ENCODE measurements around the gene PACS2.

PACS2 gene

GRCh38 chr14:105349992-105350391 lies 35.4 kb downstream of the PACS2 start:
- H3K4me3 ChIP-seq = no peak overlapping the region
- H3K27ac ChIP-seq = no peak overlapping the region; a peak in 1 of 22 replicates
- no peak overlapping the region for H3K4me2 ChIP-seq
- no peak for TF ChIP-seq Cebpa-rat (IDR thresholded peaks at IDR 0.05)
- peaks cover 3 to 44% (median 16%) of the 10 kb centered on the region in 10 experiments; a peak in 18 of 20 replicates for H3K4me1 ChIP-seq
- H3K9ac ChIP-seq = no peak overlapping the region
- peaks cover 28 to 76% (median 51%) of the 10 kb centered on the region in 11 experiments; a peak in 18 of 22 replicates for H4K20me1 ChIP-seq
- H3K9me3 ChIP-seq (replicated peaks in 1 of 11) = peaks cover 0 to 10% (median 7%) of the 10 kb centered on the region in 11 experiments; a peak in 16 of 22 replicates
- H3K27me3 ChIP-seq = no peaks in the 10 kb centered on the region
- H3K36me3 ChIP-seq = peaks cover 0 to 36% (median 10%) of the 10 kb centered on the region in 11 experiments; a peak in 10 of 22 replicates

GRCh38 chr14:105350450-105351244 lies 36.1 kb downstream of the PACS2 start:
- Histone ChIP-seq H3K27ac (peak overlapping the region in 1 of 11 experiments; percentile 69; a peak in 1 of 22 replicates), H3K9ac (no peak overlapping the region), H3K4me3 (no peak overlapping the region), H4K20me1 (peaks cover 28 to 79% (median 51%) of the 10 kb centered on the region in 11 experiments; a peak in 18 of 22 replicates), H3K4me1 (peaks cover 3 to 42% (median 16%) of the 10 kb centered on the region in 10 experiments; a peak in 18 of 20 replicates), H3K9me3 (replicated peaks in 1 of 11) (peaks cover 0 to 3% (median under 1%) of the 10 kb centered on the region in 11 experiments; a peak in 6 of 22 replicates), H3K4me2 (no peak overlapping the region), H3K36me3 (peaks cover 0 to 43% (median 15%) of the 10 kb centered on the region in 11 experiments; a peak in 11 of 22 replicates), H3K27me3 (no peaks in the 10 kb centered on the region)
- no peak for TF ChIP-seq Cebpa-rat (IDR thresholded peaks at IDR 0.05)

GRCh38 chr14:105351410-105351809 lies 36.9 kb downstream of the PACS2 start:
- no peak overlapping the region for H3K4me3 ChIP-seq
- peak overlapping the region in 4 of 11 experiments; percentile 13 to 63 (median 60); a peak in 7 of 22 replicates for H3K9ac ChIP-seq
- no peaks in the 10 kb centered on the region for H3K27me3 ChIP-seq
- H3K9me3 ChIP-seq (replicated peaks in 1 of 11) = no peaks in the 10 kb centered on the region
- peaks cover 28 to 87% (median 48%) of the 10 kb centered on the region in 11 experiments; a peak in 18 of 22 replicates for H4K20me1 ChIP-seq
- no peak for TF ChIP-seq Cebpa-rat (IDR thresholded peaks at IDR 0.05)
- H3K4me1 ChIP-seq = peaks cover 3 to 39% (median 16%) of the 10 kb centered on the region in 10 experiments; a peak in 18 of 20 replicates
- H3K4me2 ChIP-seq = peak overlapping the region in 8 of 11 experiments; percentile 59 to 79 (median 68); a peak in 14 of 22 replicates
- H3K36me3 ChIP-seq = peaks cover 0 to 50% (median 15%) of the 10 kb centered on the region in 11 experiments; a peak in 11 of 22 replicates
- peak overlapping the region in 5 of 11 experiments; percentile 33 to 69 (median 62); a peak in 8 of 22 replicates for H3K27ac ChIP-seq

GRCh38 chr14:105351920-105352851 lies 37.6 kb downstream of the PACS2 start:
- peak overlapping the region in 5 of 11 experiments; percentile 13 to 63 (median 59); a peak in 7 of 22 replicates for H3K9ac ChIP-seq
- H3K9me3 ChIP-seq (replicated peaks in 1 of 11) = no peaks in the 10 kb centered on the region
- TF ChIP-seq Cebpa-rat (IDR thresholded peaks at IDR 0.05) = peak; percentile 65 to 99 (median 93); a peak in 20 of 22 replicates
- H3K4me2 ChIP-seq = peak overlapping the region; percentile 23 to 79 (median 62); a peak in 20 of 22 replicates
- H4K20me1 ChIP-seq = peaks cover 26 to 83% (median 45%) of the 10 kb centered on the region in 11 experiments; a peak in 18 of 22 replicates
- H3K4me3 ChIP-seq = no peak overlapping the region
- no peaks in the 10 kb centered on the region for H3K27me3 ChIP-seq
- peaks cover 3 to 35% (median 14%) of the 10 kb centered on the region in 10 experiments; a peak in 18 of 20 replicates for H3K4me1 ChIP-seq
- H3K27ac ChIP-seq = peak overlapping the region in 7 of 11 experiments; percentile 7 to 69 (median 33); a peak in 9 of 22 replicates
- H3K36me3 ChIP-seq = peaks cover 0 to 54% (median 15%) of the 10 kb centered on the region in 11 experiments; a peak in 11 of 22 replicates

DNA sequence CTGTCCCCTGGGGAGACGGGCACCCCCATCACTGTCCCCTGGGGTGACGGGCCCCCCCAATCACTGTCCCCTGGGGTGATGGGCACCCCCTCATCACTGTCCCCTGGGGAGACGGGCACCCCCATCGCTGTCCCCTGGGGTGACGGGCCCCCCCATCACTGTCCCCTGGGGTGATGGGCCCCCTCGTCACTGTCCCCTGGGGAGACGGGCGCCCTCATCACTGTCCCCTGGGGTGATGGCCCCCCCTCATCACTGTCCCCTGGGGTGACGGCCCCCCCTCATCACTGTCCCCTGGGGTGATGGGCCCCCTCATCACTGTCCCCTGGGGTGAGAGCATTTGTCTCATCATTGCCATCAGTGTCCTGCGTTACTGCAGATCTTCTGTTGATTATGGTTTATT lies 38.6 kb downstream of the PACS2 start:
- Histone ChIP-seq H3K27ac (peak overlapping the region in 1 of 11 experiments; percentile 48; a peak in 2 of 22 replicates), H3K9me3 (replicated peaks in 1 of 11) (no peaks in the 10 kb centered on the region), H3K4me1 (peaks cover 3 to 29% (median 13%) of the 10 kb centered on the region in 10 experiments; a peak in 18 of 20 replicates), H3K27me3 (no peaks in the 10 kb centered on the region), H3K4me2 (no peak overlapping the region), H3K4me3 (no peak overlapping the region), H3K36me3 (peaks cover 0 to 60% (median 15%) of the 10 kb centered on the region in 11 experiments; a peak in 11 of 22 replicates), H3K9ac (no peak overlapping the region), H4K20me1 (peaks cover 17 to 76% (median 37%) of the 10 kb centered on the region in 11 experiments; a peak in 17 of 22 replicates)
- TF ChIP-seq Cebpa-rat (IDR thresholded peaks at IDR 0.05) = no peak

DNA sequence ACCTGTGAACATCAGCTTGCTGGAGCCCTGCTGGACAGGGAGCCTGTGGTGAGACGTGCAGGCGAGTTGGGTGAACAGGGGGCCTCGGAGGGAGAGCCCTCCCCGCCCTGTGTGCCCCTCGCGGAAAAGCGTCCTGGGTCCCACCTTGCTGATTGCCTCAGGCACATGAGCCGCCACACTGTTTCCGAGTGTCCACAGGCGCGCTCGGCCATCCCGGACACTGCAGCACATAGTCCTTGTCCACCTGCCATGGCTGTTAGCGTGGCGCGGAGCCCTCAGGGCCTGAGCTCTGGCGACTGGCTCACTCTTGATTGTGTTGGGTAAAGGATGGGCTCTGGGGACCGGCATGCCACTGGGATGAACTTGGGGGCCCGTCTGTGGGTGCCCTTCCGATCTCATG lies 40.0 kb downstream of the PACS2 start:
- H3K27ac ChIP-seq = peak overlapping the region in 4 of 11 experiments; percentile 4 to 48 (median 28); a peak in 4 of 22 replicates
- H3K9me3 ChIP-seq (replicated peaks in 1 of 11) = no peaks in the 10 kb centered on the region
- no peak overlapping the region for H3K4me3 ChIP-seq
- no peak for TF ChIP-seq Cebpa-rat (IDR thresholded peaks at IDR 0.05)
- peaks cover 10 to 70% (median 26%) of the 10 kb centered on the region in 11 experiments; a peak in 17 of 22 replicates for H4K20me1 ChIP-seq
- peaks cover 3 to 26% (median 13%) of the 10 kb centered on the region in 10 experiments; a peak in 18 of 20 replicates for H3K4me1 ChIP-seq
- no peaks in the 10 kb centered on the region for H3K27me3 ChIP-seq
- H3K36me3 ChIP-seq = peaks cover 0 to 54% (median 20%) of the 10 kb centered on the region in 11 experiments; a peak in 11 of 22 replicates
- peak overlapping the region in 1 of 11 experiments; percentile 35; a peak in 2 of 22 replicates for H3K9ac ChIP-seq
- H3K4me2 ChIP-seq = no peak overlapping the region

- Histone ChIP-seq H4K20me1 (peaks cover 10 to 65% (median 24%) of the 10 kb centered on the region in 11 experiments; a peak in 17 of 22 replicates), H3K4me3 (no peak overlapping the region), H3K27ac (peak overlapping the region in 2 of 11 experiments; percentile 45 to 48; a peak in 1 of 22 replicates), H3K9ac (peak overlapping the region in 1 of 11 experiments; percentile 35; a peak in 1 of 22 replicates), H3K4me1 (peaks cover 3 to 26% (median 14%) of the 10 kb centered on the region in 10 experiments; a peak in 18 of 20 replicates), H3K9me3 (replicated peaks in 1 of 11) (no peaks in the 10 kb centered on the region), H3K4me2 (no peak overlapping the region), H3K27me3 (no peaks in the 10 kb centered on the region), H3K36me3 (peaks cover 0 to 48% (median 19%) of the 10 kb centered on the region in 11 experiments; a peak in 11 of 22 replicates)
- TF ChIP-seq Cebpa-rat (IDR thresholded peaks at IDR 0.05) = no peak
Measured at GRCh38 chr14:105355049-105355575, 40.6 kb downstream of the PACS2 start.
